H1 (cell line): ENCODE measurements around the gene DYTN. TPM values are rescaled to one million over a fixed set of nuclear protein-coding genes. Genes with fewer than 3 reads are reported as not detected.

Experiments
- CHD7 ChIP-seq: fragments of 300-600 bp; sonication (generic); IDR thresholded peaks from 2 replicates; pipeline ENCODE4 v1.7.1; 2012; ENCODE audit warnings: low read length, moderate library complexity, mild to moderate bottlenecking, inconsistent platforms; ENCODE audit not compliant: insufficient replicate concordance
- GTF2F1 ChIP-seq: IDR thresholded peaks from 2 replicates; pipeline ENCODE4 v1.6.1; 2012; ENCODE audit warnings: low read depth, low read length, improper control_type of control experiment, borderline replicate concordance
- HDAC6 ChIP-seq: IDR thresholded peaks from one replicate; pipeline ENCODE4 v1.7.1; 2012; ENCODE audit warnings: low read depth, mild to moderate bottlenecking, inconsistent platforms, low read length, moderate library complexity
- polyA plus RNA-seq, 7 experiments: library from polyadenylated mRNA; depleted of rRNA in 3 of 7; stranded (reverse) in 5 of 7; unstranded in 2 of 7; fragments of >200 nt in 5 of 7; fragments of 200-250 nt in 2 of 7; gene quantifications; 1 replicate in 5 of 7; 2 replicates in 1 of 7; 4 replicates in 1 of 7; pipeline versions ENCODE4 v1.2.1 to v1.2.3, GENCODE V29; 2011 to 2013; ENCODE audit warnings: missing spikeins in 2 of 7, mixed read lengths in 2 of 7
- total RNA-seq: library from RNA; stranded (reverse); fragmentation: NEBNext Ultra II Directional; extraction: Animal tissue kit (Norgen Biotek cat#: 25700); gene quantifications from 2 replicates; pipeline ENCODE4 v1.2.1, GENCODE V29; 2021

The DYTN gene
- total and polyA plus RNA-seq, 2 of the 8 experiments (the other 6 are each of a cell fraction or from before 2014, with no cell fraction given): not detected

DNA sequence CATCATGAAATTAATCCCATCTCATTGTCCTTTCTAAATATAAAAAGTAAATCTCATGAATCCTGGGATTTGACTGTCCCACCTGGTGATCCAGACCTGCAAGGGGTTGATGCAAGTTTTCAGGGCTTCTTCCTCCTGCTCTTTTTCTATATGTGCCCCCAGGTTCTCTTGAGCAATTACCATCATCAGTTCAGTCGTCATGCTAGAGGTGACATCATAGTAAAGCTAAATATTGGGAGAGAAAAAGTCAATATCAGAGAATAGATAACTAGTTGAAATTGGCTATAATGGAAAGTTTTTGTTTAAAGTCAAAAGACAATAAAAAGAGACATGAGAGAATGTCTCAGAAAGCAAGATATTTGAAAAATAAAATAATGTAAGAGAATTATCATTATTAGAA, 38.6 kb upstream of the DYTN start (continued):
- TF ChIP-seq CHD7 (no peak), GTF2F1 (no peak), HDAC6 (no peak)
